GM12891 (cell line): ENCODE data around the gene TAF9B.

Source experiments
- POLR2A ChIP-seq: IDR thresholded peaks from 2 replicates; pipeline ENCODE4 v1.6.1; 2011; ENCODE audit warnings: low read depth, low read length, control low read depth
- TAF1 ChIP-seq: IDR thresholded peaks from 2 replicates; pipeline ENCODE4 v1.6.1; 2011; ENCODE audit warnings: low read depth, low read length, control low read depth

GRCh38 chrX:78131117-78131516, 8.3 kb downstream of the TAF9B start:
- TF ChIP-seq POLR2A (no peak), TAF1 (no peak)
